HG03066 (cell line): Measurements from ENCODE around the gene NELFA.

ENCODE experiments used
- ATAC-seq: cut with Tn5 transposase; IDR thresholded peaks from one replicate; pipeline ENCODE4 v1.9.1; 2021; ENCODE audit warnings: low read depth; ENCODE audit not compliant: unreplicated experiment

The NELFA gene

DNA sequence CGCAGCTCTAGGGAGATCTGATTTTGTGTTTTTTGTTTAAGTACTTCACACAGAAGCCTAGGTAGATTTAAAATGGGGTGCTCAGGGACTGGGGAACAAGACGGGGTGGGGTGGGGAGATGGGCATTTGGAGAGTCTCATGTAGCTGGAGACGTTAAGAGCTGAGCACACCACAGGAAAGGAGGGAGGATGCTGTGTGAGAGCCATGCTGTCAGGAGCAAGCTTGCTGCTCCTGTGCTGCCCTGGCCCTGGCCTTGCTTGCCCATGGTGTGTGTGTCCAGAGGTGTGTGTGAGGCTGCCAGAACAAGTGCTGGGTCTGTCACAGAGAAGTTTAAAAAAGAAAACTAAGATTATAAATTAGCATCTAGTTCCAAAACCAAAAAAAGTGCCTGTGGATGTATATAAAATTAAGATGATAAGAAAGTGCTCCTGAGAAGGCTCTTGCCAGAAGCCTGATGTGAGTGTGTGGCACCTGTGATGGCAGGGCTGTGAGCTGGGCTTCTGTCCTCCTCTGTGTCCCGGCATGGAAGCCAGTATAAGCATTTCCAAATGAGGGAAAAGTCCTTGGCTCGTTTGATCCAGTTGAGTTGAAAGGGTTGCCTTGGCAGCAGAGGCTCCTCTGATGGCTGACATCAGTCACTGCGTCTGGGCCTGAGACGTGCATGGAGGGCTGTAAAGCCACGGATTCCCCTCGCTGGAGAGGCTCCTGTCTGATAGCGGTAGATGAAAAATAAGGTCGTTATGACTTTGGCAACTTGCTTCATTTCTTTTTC is 63.5 kb downstream of the NELFA start:
- no peak for ATAC-seq

DNA sequence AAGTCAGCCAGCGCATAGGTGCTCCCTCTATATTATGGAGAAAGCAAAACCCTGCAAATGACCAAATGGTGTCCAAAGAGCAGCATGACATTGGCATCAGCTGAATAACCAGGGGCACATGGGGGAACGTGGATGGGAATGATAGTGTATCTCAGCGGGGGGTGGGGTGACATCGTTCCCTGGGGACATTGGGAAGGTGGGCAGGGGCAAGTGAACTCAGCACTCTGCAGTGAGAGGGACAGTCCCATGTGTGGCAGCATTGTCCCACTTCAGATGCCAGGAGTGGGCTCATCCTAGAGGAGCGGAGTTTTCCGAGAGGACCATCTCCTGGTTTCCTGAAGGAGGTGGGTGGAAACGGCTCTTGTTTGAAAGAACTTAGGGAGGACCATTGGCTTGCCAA is 64.8 kb downstream of the NELFA start:
- ATAC-seq = no peak

DNA sequence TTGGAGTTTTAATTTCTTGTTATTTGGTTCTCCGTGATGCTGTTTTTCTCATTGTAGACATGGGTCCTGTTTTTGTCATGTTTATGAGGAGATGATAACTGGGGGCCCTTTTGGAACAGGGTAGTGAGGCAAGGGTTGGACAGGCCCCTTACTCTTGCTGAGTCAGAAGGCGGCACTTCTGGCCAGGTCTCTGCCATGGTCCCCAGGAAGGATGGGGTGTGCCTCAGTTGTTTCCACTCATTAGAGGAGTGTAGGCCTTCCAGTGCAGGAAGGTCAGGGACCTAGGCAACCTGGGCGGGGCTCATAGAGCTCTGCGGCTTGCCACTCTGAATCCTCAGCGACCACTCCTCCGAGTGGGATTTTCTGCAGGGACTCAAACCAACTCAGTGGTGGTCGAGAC is 68.2 kb downstream of the NELFA start:
- ATAC-seq = no peak

DNA sequence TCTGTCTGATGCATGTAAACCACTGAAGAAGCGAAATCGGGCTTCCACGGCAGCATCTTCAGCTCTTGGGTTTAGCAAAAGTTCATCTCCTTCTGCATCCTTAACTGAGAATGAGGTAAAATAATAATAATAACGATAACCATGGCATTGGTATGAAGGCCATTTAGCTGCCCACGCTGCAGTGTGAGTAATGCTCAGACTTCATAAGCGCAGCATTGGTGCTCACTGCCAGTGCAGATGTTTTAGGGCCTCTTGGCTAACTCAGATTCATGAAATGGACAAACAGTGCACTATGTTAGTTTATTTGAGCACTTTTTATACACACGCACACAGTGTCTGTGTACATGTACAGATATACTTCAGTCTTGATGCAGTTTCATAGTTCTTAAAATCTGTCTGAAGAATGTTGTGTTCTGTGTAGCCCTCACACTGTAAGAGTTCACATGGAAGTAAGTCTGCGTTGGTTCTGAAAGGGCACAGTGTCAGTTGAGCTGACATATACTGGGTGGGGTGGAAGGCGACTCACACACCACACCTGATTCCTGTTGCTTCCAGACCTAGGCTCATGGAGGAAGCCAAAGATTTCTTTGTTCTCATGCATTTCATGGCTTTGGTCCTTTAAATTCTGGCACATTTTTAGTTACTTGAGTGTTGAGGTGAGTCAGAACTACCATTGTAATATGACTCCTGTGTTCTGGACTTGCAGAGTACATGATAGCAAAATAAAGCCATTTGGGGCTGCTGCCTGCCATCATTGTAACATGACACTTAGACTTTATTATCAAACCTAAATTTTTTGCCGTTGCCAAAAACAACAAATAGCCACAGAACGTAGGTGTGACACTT is 68.9 kb downstream of the NELFA start:
- no peak for ATAC-seq

DNA sequence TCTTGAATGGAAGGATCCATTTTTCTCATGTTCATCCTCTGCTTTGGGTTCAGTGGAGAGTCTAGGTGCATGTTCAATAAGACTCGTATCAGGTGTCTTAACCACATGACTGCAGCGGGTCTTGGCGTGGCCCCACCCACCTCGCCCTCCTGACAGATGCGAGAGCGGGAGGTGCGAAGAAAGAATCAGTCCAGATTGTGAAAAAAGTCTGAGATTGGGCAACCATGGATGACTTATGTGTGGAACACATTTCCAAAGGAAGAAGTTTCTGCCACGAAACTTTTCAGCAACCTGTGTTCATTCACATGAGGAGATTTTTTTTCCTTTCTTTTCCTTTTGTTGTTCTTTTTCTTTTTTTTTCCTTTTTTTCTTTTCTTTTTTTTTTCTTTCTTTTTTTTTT is 70.7 kb downstream of the NELFA start:
- no peak for ATAC-seq

DNA sequence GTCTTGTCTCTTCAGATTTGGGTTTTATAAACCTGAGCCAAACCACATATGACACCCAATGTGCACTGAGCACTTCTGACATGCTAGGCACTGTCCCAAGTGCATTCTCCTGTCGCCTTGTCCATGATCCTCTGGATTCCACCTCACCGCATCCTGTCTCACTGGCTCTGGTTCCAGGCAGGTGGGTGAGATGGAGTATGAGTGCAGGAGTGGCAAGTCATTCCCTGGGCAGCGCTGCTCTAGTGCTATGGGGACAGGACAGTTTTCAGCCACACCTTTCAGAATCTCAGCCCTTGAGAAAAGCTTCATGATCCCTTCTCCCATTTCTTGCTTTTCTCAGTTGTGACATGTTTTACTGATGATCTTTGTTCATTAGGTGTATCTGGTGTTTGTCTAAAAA is 71.2 kb downstream of the NELFA start:
- no peak for ATAC-seq

DNA sequence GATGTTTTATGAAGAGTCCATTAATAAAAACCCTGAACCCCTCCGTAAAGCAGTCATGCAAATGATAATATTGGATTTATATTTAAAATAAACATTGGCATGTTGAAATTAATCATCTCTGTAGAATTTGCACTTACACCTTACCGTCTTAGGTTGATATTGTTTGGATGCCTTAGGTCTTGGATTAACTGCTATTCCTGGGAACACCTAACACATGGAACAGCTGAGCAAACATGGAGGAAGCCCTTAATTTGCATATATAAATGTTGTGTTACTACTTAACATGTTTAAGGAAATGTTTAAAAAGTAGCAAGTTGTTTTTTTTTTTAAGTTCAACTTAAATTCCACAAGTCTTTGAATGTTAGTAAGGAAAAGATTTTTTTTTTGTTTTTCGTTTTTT is 75.1 kb downstream of the NELFA start:
- no peak for ATAC-seq

DNA sequence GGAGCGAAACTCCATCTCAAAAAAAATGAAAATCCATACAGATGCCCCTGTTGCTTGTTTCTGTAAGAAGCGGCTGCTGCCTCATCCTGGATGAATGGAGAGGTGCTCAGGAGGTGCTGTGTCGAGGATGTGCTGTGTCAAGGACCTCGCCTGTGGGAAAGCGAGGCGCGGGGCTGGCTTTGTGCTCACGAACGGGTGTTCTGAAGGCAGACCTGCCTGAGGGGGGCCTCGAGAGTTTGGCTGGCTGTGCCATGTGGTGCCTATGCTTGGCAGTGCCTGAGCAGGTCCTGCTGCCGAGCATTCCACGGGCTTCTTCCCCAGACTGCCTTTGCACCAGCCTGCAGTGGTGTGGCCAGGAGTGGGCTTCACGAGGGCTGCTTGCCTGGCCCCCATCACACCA is 76.0 kb downstream of the NELFA start:
- no peak for ATAC-seq
